SU-DHL-6 (cell line): Measurements from ENCODE around the gene MMP14.

Source experiments
- EZH2phosphoT487 ChIP-seq: fragments of 200-600 bp; sonication (generic), shearing (Covaris generic); conservative IDR thresholded peaks from 2 replicates; pipeline ENCODE4 v1.6.1; 2018; ENCODE audit warnings: mild to moderate bottlenecking, antibody characterized with exemption, low read length, moderate library complexity, mixed read lengths
- TF ChIP-seq, protein P1 (sequence below): fragments of 200-600 bp; sonication (generic); IDR thresholded peaks from one replicate; pipeline ENCODE4 v1.5.1; 2017; ENCODE audit warnings: antibody characterized with exemption, mild to moderate bottlenecking, low read length, moderate library complexity; ENCODE audit not compliant: insufficient read depth, poor library complexity, severe bottlenecking

DNA sequence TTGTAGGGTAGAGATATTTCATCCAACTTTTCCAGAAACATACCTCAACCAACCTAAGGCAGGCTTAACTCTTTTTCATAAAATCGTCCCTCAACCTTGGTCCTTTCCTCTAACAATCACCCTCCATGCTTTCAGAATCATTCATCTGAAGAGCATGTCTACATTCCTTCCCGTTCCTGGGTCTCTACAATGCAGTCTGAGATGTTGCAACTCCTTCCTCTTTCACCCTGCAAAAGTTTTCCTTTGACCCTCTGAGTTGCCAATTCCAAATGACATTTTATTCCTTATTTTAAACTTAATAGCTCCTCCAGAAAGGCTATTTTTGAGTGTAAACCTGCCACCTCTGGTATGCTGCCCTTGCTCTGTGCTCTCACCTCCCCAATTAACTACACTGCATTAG lies 37.9 kb upstream of the MMP14 start:
- TF ChIP-seq, protein P1, sequence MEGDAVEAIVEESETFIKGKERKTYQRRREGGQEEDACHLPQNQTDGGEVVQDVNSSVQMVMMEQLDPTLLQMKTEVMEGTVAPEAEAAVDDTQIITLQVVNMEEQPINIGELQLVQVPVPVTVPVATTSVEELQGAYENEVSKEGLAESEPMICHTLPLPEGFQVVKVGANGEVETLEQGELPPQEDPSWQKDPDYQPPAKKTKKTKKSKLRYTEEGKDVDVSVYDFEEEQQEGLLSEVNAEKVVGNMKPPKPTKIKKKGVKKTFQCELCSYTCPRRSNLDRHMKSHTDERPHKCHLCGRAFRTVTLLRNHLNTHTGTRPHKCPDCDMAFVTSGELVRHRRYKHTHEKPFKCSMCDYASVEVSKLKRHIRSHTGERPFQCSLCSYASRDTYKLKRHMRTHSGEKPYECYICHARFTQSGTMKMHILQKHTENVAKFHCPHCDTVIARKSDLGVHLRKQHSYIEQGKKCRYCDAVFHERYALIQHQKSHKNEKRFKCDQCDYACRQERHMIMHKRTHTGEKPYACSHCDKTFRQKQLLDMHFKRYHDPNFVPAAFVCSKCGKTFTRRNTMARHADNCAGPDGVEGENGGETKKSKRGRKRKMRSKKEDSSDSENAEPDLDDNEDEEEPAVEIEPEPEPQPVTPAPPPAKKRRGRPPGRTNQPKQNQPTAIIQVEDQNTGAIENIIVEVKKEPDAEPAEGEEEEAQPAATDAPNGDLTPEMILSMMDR = no peak
- no peak for TF ChIP-seq EZH2phosphoT487
